Upper lobe of left lung (tissue), 4 donors: ENCODE results near the gene SNX15.

Source experiments
- EP300 ChIP-seq, 4 donors: sonication (generic); formaldehyde crosslinking; IDR thresholded peaks; one replicate each; pipeline ENCODE4 v1.5.1; 2017; ENCODE audit warnings: antibody characterized with exemption in 4 of 4, control low read depth in 2 of 4
- POLR2AphosphoS5 ChIP-seq, 2 donors: sonication (generic); formaldehyde crosslinking; IDR thresholded peaks; one replicate each; pipeline ENCODE4 v1.5.1; 2017; ENCODE audit warnings: antibody characterized with exemption in 2 of 2
- TF ChIP-seq, protein P1 (sequence below), 6 experiments: fragments of 450-650 bp in 4 of 6; fragments of 200-600 bp in 2 of 6; sonication (generic) in 2 of 6; IDR thresholded peaks; one replicate each; pipeline ENCODE4 v1.5.1; 2016 to 2019; ENCODE audit warnings: antibody characterized with exemption in 6 of 6

DNA sequence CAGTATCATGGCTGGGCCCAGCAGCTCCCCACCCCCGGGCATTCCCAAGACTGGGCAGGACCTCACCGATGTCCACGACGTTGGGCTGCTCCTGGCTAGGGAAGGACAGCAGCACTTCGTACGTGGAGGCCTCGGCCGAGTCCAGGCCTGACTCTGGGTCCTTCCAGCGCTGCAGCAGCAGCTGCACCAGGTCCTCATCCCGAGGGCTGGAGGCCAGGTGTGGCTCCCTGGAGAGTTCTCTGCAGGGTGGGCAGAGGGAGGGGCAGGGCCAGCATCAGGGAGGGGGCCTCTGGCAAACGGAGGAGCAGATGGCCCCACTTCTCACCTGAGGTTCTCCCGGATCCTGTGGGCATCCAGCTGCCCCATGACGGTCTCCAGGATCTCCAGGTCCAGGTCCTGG, 30.8 kb downstream of the SNX15 start:
- no peak for TF ChIP-seq EP300 (IDR thresholded peaks at IDR 0.05)
- TF ChIP-seq, protein P1, sequence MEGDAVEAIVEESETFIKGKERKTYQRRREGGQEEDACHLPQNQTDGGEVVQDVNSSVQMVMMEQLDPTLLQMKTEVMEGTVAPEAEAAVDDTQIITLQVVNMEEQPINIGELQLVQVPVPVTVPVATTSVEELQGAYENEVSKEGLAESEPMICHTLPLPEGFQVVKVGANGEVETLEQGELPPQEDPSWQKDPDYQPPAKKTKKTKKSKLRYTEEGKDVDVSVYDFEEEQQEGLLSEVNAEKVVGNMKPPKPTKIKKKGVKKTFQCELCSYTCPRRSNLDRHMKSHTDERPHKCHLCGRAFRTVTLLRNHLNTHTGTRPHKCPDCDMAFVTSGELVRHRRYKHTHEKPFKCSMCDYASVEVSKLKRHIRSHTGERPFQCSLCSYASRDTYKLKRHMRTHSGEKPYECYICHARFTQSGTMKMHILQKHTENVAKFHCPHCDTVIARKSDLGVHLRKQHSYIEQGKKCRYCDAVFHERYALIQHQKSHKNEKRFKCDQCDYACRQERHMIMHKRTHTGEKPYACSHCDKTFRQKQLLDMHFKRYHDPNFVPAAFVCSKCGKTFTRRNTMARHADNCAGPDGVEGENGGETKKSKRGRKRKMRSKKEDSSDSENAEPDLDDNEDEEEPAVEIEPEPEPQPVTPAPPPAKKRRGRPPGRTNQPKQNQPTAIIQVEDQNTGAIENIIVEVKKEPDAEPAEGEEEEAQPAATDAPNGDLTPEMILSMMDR (IDR thresholded peaks at IDR 0.05) = no peak
- no peak for TF ChIP-seq POLR2AphosphoS5 (IDR thresholded peaks at IDR 0.05)
